Central memory CD8-positive, alpha-beta T cell (primary cell): ENCODE results near the gene DCUN1D2.

ENCODE experiments used
- ATAC-seq: fragments of 150-1000 bp; cut with Tn5 transposase; replicated peaks from 2 replicates; pipeline ENCODE4 v1.10.0; 2022; ENCODE audit warnings: mild to moderate bottlenecking, moderate FRiP score, moderate number of reproducible peaks; ENCODE audit not compliant: poor library complexity, severe bottlenecking; ENCODE audit errors: extremely low read depth
- DNase-seq, 2 donors: peaks; one replicate each; pipeline ENCODE4 v3.0.0; 2021; ENCODE audit warnings: low spot score in 2 of 2
- H3K27ac Mint-ChIP-seq: one replicate; pipeline ENCODE4 v1.8.0; 2022; ENCODE audit warnings: low read depth, mild to moderate bottlenecking, moderate library complexity, mixed read lengths
- H3K27me3 Mint-ChIP-seq: one replicate; pipeline ENCODE4 v1.8.0; 2022; ENCODE audit warnings: mixed read lengths
- H3K36me3 Mint-ChIP-seq: one replicate; pipeline ENCODE4 v1.8.0; 2022; ENCODE audit warnings: mild to moderate bottlenecking, moderate library complexity, mixed read lengths; ENCODE audit not compliant: insufficient read depth
- H3K4me1 Mint-ChIP-seq: one replicate; pipeline ENCODE4 v1.8.0; 2022; ENCODE audit warnings: mixed read lengths
- H3K4me3 Mint-ChIP-seq: one replicate; pipeline ENCODE4 v1.8.0; 2022; ENCODE audit warnings: mild to moderate bottlenecking, moderate library complexity, mixed read lengths
- H3K9me3 Mint-ChIP-seq: one replicate; pipeline ENCODE4 v1.8.0; 2022; ENCODE audit warnings: mixed read lengths

Gene DCUN1D2

DNA sequence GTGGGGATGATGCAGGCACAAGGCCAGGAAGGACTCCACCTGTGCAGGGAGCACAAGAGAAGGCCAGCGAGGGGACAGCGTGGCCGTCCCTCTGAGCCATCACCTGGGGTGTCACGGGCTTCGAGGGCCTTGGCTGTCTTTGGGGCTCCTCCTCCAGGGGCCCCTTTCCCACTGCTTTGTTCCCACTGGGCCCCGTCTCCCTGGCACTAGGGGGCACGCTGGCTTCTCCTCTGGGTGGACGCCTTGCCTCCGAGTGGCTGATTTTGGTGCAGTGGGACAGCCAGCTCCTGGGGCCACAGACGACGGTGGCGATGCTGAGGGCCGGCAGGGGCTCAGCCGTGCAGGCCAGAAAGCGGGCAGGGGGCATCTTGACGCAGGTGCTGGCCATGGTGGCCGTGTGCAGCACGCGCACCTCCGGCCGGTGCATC lies 83.4 kb downstream of the DCUN1D2 start:
- H3K27me3 Mint-ChIP-seq: no peaks in the 10 kb centered on the region
- no peaks in the 10 kb centered on the region for H3K9me3 Mint-ChIP-seq
- H3K27ac Mint-ChIP-seq: no peak overlapping the region
- H3K4me1 Mint-ChIP-seq: no peaks in the 10 kb centered on the region
- no peaks in the 10 kb centered on the region for H3K36me3 Mint-ChIP-seq
- H3K4me3 Mint-ChIP-seq: no peak overlapping the region
- DNase-seq (no peak), ATAC-seq (no peak)

- Mint-ChIP-seq H3K36me3 (no peaks in the 10 kb centered on the region), H3K4me1 (no peaks in the 10 kb centered on the region), H3K4me3 (no peak overlapping the region), H3K9me3 (no peaks in the 10 kb centered on the region), H3K27ac (no peak overlapping the region), H3K27me3 (no peaks in the 10 kb centered on the region)
- DNase-seq: no peak
- no peak for ATAC-seq
These were observed 84.0 kb downstream of the DCUN1D2 start for GRCh38 chr13:113406321-113407102.
